Hepatic stellate cell (primary cell): ENCODE data around the gene EPB41.

Source experiments
- DNase-seq: peaks from one replicate; pipeline ENCODE4 v3.0.0; 2011; ENCODE audit warnings: low spot score

Gene EPB41

GRCh38 chr1:28890836-28891235 lies 23.5 kb upstream of the EPB41 start:
- no peak for DNase-seq

GRCh38 chr1:28891256-28891655 lies 23.1 kb upstream of the EPB41 start:
- DNase-seq, result no peak

GRCh38 chr1:28893403-28894102 lies 20.8 kb upstream of the EPB41 start:
- no peak for DNase-seq

- no peak for DNase-seq
These were observed 19.6 kb upstream of the EPB41 start for GRCh38 chr1:28894785-28895184.

- DNase-seq, result no peak
These were observed 18.3 kb upstream of the EPB41 start for GRCh38 chr1:28895896-28896608.

- no peak for DNase-seq
These were observed 17.8 kb upstream of the EPB41 start for GRCh38 chr1:28896609-28896986.

GRCh38 chr1:28897789-28898188 lies 16.6 kb upstream of the EPB41 start:
- no peak for DNase-seq

- no peak for DNase-seq
These were observed 15.9 kb upstream of the EPB41 start for GRCh38 chr1:28898405-28898881.

- no peak for DNase-seq
These were observed 15.1 kb upstream of the EPB41 start for GRCh38 chr1:28899267-28899666.

- DNase-seq, result no peak
These were observed 13.8 kb upstream of the EPB41 start for GRCh38 chr1:28900562-28900961.

- no peak for DNase-seq
These were observed 11.6 kb upstream of the EPB41 start for GRCh38 chr1:28902738-28903137.

- DNase-seq, result no peak
These were observed 8.3 kb upstream of the EPB41 start for GRCh38 chr1:28905921-28906666.

GRCh38 chr1:28909198-28909597 lies 5.2 kb upstream of the EPB41 start:
- no peak for DNase-seq

- DNase-seq, result no peak
These were observed 3.8 kb upstream of the EPB41 start for GRCh38 chr1:28910379-28911115.

- no peak for DNase-seq
These were observed 562 bp upstream of the EPB41 start for GRCh38 chr1:28913786-28914227.

- DNase-seq, result peak; percentile 24
These were observed 894 bp downstream of the EPB41 start for GRCh38 chr1:28915031-28915895.

- DNase-seq, result no peak
These were observed 3.4 kb downstream of the EPB41 start for GRCh38 chr1:28917757-28918118.

GRCh38 chr1:28921286-28921869 lies 7.0 kb downstream of the EPB41 start:
- no peak for DNase-seq

- no peak for DNase-seq
These were observed 11.1 kb downstream of the EPB41 start for GRCh38 chr1:28925350-28925891.

GRCh38 chr1:28926629-28927265 lies 12.4 kb downstream of the EPB41 start:
- DNase-seq, result no peak
